Bronchial epithelial cell (primary cell): ENCODE data around the gene TMEM154. TPM values are rescaled to one million over a fixed set of nuclear protein-coding genes. Genes with fewer than 3 reads are reported as not detected.

Experiments used
- DNase-seq: peaks from one replicate; pipeline ENCODE4 v3.0.0-alpha.2; 2010; ENCODE audit warnings: low read depth
- FAIRE-seq: peaks from 2 replicates; lab custom pipeline; 2011; peaks lifted over from hg19 to GRCh38; lab: Jason Lieb, UNC
- H3K27me3 ChIP-seq: 2 replicates; pipeline ENCODE4 v1.5.1; 2011; ENCODE audit warnings: low read length; ENCODE audit not compliant: control insufficient read depth, insufficient read depth
- H3K36me3 ChIP-seq: 2 replicates; pipeline ENCODE4 v1.5.1; 2011; ENCODE audit warnings: low read length; ENCODE audit not compliant: control insufficient read depth, insufficient read depth
- H3K4me3 ChIP-seq: 2 replicates; pipeline ENCODE4 v1.5.1; 2011; ENCODE audit warnings: mild to moderate bottlenecking, low read depth, low read length, control low read depth
- total RNA-seq: library from RNA; depleted of rRNA; stranded (reverse); fragments of >200 nt; gene quantifications from 2 replicates; pipeline ENCODE4 v1.2.1, GENCODE V29; 2014
- TF ChIP-seq, protein P1 (sequence below): IDR thresholded peaks from 2 replicates; pipeline ENCODE4 v1.5.1; 2011; ENCODE audit warnings: mild to moderate bottlenecking, moderate library complexity, low read length, control low read depth, inconsistent platforms; ENCODE audit not compliant: insufficient read depth, severe bottlenecking

The TMEM154 gene
- total RNA-seq, 1 donor from 2014 or later = 22.4 TPM

DNA sequence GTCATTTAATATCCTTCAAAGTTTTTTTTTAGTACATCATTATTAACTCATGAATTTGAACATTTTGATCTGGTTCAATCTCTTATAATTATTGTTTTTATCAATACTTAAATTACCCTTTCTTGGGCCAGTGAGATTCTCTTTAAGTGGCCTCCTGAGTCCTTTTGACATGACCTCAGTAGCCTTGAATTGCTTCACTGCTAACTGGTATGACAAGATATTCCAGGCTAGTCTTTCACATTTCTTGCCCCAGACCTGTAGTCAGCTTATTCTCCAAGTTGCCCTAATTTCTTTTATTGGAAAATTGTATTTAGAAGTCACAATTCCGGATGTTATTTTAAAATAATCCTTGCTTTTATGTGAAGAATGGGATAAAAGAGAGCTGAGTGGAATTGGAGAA is 108.5 kb downstream of the TMEM154 start:
- DNase-seq = no peak
- no peak for FAIRE-seq
- H3K27me3 ChIP-seq = no peaks in the 10 kb centered on the region

More for the DNA sequence above, 108.5 kb downstream of the TMEM154 start:
- TF ChIP-seq, protein P1, sequence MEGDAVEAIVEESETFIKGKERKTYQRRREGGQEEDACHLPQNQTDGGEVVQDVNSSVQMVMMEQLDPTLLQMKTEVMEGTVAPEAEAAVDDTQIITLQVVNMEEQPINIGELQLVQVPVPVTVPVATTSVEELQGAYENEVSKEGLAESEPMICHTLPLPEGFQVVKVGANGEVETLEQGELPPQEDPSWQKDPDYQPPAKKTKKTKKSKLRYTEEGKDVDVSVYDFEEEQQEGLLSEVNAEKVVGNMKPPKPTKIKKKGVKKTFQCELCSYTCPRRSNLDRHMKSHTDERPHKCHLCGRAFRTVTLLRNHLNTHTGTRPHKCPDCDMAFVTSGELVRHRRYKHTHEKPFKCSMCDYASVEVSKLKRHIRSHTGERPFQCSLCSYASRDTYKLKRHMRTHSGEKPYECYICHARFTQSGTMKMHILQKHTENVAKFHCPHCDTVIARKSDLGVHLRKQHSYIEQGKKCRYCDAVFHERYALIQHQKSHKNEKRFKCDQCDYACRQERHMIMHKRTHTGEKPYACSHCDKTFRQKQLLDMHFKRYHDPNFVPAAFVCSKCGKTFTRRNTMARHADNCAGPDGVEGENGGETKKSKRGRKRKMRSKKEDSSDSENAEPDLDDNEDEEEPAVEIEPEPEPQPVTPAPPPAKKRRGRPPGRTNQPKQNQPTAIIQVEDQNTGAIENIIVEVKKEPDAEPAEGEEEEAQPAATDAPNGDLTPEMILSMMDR = no peak
- Histone ChIP-seq H3K36me3 (no peaks in the 10 kb centered on the region), H3K4me3 (no peak overlapping the region)

Other genes starting within 250 kb of the TMEM154 start
- 104 and 145 TPM in 2 replicates for gene FBXW7, start 143.9 kb downstream of the TMEM154 start, total RNA-seq
- under 0.01 and 0.38 TPM in 2 replicates for gene TIGD4, start 99.7 kb upstream of the TMEM154 start, total RNA-seq
- 35.8 and 41.7 TPM in 2 replicates for gene ARFIP1, start 100.0 kb upstream of the TMEM154 start, total RNA-seq